Suprapubic skin (tissue), 4 donors: Measurements from ENCODE around the gene GCC2.

Experiments used
- POLR2A ChIP-seq, 2 donors: fragments of 450-650 bp; IDR thresholded peaks; one replicate each; pipeline ENCODE4 v1.6.1; 2017; ENCODE audit warnings: antibody characterized with exemption in 2 of 2, mild to moderate bottlenecking in 2 of 2, moderate library complexity in 2 of 2
- POLR2AphosphoS5 ChIP-seq, 3 donors: sonication (generic); formaldehyde crosslinking; IDR thresholded peaks; one replicate each; pipeline ENCODE4 v1.6.1; 2017; ENCODE audit warnings: antibody characterized with exemption in 3 of 3

DNA sequence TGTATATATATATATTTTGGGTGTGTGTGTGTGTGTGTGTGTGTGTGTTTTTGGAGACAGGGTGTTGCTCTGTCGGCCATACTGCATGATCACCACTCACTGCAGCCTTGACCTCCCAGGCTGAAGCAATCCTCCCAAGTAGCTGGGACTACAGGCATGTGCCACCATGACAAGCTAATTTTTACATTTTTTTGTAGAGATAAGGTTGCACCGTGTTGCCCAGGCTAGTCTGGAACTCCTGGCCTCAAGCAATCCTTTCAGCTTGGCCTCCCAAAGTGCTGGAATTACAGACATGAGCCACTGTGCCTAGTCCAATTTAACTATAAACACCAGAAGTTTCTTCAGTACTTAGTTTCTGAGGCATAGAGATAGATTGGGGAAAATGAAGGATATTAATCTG is 103.6 kb downstream of the GCC2 start:
- TF ChIP-seq POLR2A (IDR thresholded peaks at IDR 0.05): no peak
- no peak for TF ChIP-seq POLR2AphosphoS5 (IDR thresholded peaks at IDR 0.05)
